NCI-H69 (cell line): ENCODE results near the gene ASB2.

ENCODE experiments used
- DNase-seq: peaks from one replicate; lab custom pipeline; 2025; lab: John Stamatoyannopoulos, UW

The ASB2 gene

GRCh38 chr14:93926873-93927799 lies 49.2 kb downstream of the ASB2 start, which contains the start of gene FAM181A:
TSS of gene FAM181A (plus strand) at chr14:93927344. CDS start at chr14:93928286, 942 bp downstream.
- DNase-seq: peak; percentile 76

GRCh38 chr14:93926245-93926872 lies 50.0 kb downstream of the ASB2 start:
- peak; percentile 96 for DNase-seq

- peak; percentile 51 for DNase-seq
Observed at GRCh38 chr14:93925374-93925895, 50.9 kb downstream of the ASB2 start.

- DNase-seq: no peak
Observed at GRCh38 chr14:93924592-93925355, 51.6 kb downstream of the ASB2 start.

- DNase-seq: no peak
Observed at GRCh38 chr14:93923626-93924025, 52.7 kb downstream of the ASB2 start.

GRCh38 chr14:93921001-93921806 lies 55.2 kb downstream of the ASB2 start:
- DNase-seq: no peak

- no peak for DNase-seq
Observed at GRCh38 chr14:93917141-93917540, 59.2 kb downstream of the ASB2 start.

- DNase-seq: no peak
Observed at GRCh38 chr14:93916498-93916897, 59.9 kb downstream of the ASB2 start.

- DNase-seq: peak; percentile 27
Observed at GRCh38 chr14:93915800-93916199, 60.6 kb downstream of the ASB2 start.

- no peak for DNase-seq
Observed at GRCh38 chr14:93915070-93915705, 61.2 kb downstream of the ASB2 start.

- no peak for DNase-seq
Observed at GRCh38 chr14:93914278-93914677, 62.1 kb downstream of the ASB2 start.

- no peak for DNase-seq
Observed at GRCh38 chr14:93912782-93913181, 63.6 kb downstream of the ASB2 start.

- no peak for DNase-seq
Observed at GRCh38 chr14:93911975-93912615, 64.3 kb downstream of the ASB2 start.

GRCh38 chr14:93909429-93910128 lies 66.8 kb downstream of the ASB2 start:
- DNase-seq: no peak

GRCh38 chr14:93906341-93907329 lies 69.7 kb downstream of the ASB2 start:
- peak; percentile 86 for DNase-seq

GRCh38 chr14:93905623-93906022 lies 70.7 kb downstream of the ASB2 start:
- DNase-seq: no peak

GRCh38 chr14:93903342-93904184 lies 72.8 kb downstream of the ASB2 start:
- peak; percentile 48 for DNase-seq
